COR-L47 (cell line): ENCODE results near the gene ENPP1.
"Not testable (repeated sequence)": the region's sequence is repeated elsewhere in the genome, so short reads cannot be mapped to it uniquely, and the experiment has no call there.

Experiments used
- DNase-seq: peaks from one replicate; lab custom pipeline; 2025; lab: John Stamatoyannopoulos, UW

Gene ENPP1

DNA sequence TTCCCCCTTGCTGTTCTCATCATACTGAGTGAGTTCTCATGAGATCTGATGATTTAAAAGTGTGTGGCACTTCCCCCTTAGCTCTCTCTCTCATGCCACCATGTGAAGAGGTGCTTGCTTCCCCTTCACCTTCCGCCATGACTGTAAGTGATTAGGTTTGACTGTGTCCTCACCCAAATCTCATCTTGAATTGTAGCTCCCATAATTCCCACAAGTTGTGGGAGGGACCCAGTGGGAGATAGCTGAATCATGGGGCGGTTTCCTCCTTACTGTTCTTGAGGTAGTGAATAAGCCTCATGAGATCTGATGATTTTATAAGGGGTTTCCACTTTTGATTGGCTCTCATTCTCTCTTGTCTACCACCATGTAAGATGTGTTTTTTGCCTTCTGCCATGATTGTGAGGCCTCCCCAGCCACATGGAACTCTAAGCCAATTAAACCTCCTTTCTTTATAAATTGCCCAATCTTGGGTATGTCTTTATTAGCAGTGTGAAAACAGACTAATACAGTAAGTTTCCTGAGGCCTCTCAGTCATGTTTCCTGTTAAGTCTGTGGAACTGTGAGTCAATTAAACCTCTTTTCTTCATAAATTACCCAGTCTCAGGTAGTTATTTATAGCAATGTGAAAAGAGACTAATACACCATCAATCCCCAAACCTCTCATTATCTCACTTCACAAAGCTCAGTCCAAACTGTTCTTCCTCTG is 108.4 kb downstream of the ENPP1 start:
- not testable (repeated sequence) for DNase-seq

DNA sequence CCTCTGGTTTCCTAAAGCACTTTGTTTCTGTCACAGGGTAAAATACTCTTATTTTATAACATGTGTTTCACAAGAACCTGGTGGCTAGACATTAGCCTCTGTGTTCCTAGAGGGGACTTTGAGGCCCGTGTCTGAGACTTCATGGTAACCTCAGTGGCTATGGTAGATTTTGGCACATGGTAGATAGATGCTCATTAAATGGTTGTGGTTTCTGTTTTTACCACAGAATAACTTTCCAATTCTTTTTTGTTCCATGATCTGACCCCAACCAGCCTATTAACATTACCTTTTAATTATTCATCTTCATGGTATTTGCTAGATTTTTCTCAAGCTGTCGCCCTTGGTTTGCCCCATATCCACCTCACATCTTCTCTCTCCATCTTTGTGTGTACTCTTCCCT is 109.0 kb downstream of the ENPP1 start:
- DNase-seq = no peak

DNA sequence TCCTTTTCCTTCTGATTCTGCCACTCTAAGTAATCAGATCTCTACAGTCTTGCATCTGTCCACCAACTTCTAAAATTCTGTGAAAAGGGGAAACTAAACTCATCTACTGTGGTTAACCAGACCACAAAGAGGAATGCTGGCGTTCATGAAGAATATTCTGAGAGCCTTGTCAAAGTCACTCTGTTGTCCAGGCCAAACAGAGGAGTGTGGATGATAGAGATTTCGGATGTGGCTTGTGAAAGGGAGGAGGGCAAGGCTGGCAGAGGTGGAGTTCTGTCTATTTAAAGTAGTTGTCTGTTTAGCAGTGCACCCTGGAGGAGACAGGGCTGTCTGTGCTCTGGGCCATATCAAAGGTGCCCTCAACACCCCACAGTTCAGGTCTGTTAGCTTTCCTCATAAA is 109.5 kb downstream of the ENPP1 start:
- no peak for DNase-seq

DNA sequence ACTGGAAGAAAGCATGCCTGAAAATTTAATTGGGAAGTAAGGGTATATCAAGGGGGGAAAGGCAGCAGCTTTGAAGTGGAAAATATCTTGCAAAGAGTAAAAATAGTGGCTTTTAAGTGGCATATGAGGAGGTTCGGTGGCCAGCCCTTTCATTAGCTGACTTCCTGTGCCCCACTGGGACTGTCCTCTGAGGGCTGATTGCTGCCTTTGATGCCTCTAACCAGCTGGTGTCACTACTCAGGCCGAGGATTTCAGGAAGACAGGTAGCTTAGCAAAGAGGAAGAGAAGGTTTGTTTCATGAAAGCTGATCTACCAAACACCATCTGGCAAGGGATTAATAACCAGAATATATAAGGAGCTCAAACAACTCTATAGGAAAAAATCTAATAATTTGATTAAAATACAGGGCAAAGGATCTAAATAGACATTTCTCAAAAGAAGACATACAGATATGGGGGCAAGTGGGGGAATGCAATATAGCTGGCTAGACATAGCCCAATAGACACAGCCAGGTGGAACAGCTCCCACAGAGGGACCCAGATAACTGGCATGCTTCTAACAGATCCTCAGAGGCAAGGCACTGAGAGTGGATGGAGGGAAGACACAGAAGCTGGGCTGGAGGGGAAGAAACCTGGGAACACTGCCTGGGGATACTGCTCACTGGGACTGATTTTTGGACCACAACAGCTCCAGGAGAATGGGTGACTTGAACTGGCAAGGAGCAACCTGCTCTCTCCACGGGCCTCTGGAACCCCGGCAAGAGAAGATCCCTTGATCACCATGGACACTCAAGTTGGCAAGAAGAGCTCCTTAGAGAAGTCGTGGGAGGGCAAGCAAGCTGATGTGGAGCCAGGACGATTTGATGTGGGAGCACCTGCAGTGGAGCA is 110.2 kb downstream of the ENPP1 start:
- DNase-seq = no peak

DNA sequence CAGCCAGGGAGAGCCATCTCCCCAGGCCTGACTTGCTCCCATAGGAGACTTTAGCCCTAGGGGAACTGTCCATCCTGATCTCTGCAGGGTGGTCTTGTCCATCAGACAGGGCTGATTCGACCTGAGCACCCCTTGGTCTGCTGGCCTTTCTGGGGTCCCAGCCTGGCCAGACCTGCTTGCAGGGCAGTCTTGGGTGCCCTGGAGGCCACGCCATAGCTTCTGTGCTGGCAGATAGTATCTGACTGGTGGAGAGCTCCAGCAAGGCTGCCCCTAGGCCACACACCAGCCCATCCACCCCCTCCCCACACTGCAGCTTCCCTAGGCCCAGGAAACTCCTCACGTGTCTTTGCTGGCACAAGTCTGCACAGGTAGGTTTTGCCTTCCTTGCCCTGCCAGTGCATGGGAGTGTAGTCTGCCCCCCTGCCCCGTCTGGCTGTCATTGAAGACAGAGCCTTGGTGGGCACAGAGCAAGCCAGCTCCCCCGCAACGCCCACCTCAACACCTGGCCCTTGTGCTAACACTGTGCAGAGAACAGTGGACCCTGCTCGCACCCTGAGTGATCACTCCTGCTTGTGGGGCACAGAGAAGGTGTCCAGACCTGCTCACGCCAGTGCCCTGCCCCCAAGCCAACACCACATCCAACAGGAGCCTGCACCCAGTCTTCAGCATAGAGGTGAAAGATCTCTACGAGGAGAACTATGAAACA is 111.0 kb downstream of the ENPP1 start:
- DNase-seq = no peak

DNA sequence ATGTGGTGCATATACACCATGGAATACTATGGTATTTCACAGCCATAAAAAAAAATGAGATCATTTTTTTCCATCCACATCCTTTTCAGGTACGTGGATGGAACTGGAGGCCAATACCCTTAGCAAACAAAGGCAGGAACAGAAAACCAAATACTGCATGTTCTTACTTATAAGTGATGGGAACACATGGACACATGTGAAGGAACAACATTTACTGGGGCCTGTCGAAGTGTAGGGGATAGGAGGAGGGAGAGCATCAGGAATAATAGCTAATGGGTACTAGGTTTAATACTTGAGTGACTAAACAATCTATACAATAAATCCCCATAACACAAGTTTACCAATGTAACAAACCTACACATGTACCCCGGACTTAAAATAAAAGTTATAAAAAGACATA is 112.8 kb downstream of the ENPP1 start:
- no peak for DNase-seq

DNA sequence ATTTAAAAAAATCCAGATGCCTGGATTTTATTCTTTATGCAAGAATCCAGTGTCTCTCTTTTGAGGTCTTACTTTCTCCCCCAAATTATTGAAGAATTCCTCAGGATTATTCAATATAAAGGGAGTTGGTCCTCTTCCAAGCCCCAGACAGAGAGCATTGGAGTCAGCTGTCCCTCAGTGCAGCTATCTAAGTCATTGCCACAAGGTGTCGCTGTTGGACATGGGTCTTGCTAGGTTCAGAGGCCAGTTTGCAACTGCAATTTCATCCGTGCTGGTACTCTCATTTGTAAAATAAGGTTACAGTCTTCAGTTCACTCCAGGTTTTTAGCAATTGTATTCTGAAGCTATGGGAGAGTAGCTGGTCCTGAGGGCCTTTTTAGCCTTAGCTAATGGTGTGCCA is 115.5 kb downstream of the ENPP1 start:
- peak; percentile 20 for DNase-seq

DNA sequence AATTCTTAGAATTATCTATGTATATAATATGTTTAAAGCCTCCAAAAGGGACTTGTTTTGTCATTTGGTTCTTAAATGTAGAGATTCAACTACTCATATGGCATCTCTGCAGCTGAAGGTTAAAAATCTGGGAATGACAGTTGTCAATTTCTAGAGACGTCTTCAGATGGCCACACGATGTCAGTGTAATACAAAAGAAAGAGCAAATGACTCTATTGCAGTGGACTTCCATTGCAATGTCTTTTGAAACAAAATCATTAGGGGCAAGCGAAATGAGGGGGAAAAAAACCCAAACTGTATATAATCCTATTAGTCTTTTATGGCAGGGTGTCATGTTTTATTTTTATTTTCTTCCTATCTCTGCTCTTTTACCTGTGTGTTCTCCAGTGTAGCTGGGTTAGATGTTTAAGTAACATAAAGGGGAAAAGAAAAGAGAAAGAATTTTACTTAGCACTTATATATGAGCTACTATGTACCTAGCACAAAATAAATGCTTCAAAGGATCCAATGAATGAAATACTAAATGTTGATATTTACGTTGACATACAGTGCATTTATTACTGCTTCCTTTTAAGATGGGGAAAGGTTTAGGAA is 117.2 kb downstream of the ENPP1 start:
- peak; percentile 32 for DNase-seq

DNA sequence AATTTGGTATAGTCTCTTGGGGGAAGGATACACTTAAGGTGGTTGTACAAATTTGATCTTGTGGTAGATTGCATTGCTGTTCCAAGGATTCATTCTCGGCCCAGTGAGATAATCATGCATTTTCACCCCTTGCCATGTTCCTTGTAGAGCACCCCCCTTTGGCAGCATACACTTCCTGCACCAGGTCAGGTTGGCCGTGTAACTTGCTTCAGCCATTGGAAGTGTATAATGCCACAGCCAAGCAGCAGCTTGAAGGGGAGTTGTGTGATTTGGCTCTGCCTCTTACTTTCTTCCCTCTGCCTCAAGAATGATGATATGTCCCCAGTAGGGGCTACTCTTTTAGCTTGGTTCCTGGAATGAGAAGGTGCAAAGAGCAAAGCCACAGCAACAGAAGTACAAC is 121.4 kb downstream of the ENPP1 start:
- DNase-seq = no peak

DNA sequence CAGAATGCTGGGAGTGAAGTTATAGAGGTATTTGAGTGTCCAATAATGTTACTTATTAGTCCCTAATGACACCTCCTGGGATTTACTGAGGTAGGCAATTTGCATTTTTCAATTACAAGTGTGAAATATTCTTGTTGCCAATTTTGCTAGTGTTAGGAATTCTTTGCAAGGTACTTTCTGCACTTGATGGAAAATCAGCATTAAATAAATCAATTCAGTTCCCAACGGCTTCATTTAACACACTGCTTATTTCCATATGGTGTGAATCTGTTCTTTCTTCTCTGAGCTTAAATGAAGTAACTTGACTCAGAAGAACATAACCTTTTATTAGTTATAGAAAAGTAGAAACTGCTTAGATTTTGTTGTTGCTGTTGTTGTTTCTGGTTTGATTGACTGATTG is 122.2 kb downstream of the ENPP1 start:
- no peak for DNase-seq

DNA sequence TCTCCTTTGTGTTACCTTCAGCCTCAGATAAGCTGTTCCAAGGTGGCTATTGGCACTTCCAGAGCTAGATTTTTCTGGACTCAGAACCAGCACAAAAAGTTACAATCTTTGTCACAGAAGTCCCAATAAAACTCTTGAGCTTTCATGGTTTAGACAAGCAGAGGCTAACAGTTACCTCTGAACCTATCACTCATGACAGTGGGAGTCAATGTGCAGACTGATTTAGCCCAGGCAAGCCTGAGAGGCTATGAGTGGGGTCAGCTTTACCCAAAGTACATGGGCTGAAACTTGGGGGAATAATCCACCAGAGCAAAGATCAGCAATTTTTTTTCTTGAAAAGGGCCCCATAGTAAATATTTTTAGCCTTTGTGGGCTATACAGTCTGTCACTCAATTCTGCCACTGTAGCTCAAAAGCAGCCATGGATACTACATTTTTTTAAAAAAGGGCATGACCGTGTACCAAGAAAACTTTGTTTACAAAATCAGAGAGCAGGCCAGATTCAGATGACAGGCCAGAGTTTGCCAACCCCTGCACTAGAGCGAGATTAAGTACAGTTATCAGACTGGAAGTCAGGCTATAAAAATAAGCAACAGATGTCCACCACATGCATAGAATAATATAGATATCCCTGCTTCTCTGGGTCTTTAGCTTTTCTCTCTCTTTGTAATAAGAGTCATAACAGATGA is 123.4 kb downstream of the ENPP1 start:
- no peak for DNase-seq

DNA sequence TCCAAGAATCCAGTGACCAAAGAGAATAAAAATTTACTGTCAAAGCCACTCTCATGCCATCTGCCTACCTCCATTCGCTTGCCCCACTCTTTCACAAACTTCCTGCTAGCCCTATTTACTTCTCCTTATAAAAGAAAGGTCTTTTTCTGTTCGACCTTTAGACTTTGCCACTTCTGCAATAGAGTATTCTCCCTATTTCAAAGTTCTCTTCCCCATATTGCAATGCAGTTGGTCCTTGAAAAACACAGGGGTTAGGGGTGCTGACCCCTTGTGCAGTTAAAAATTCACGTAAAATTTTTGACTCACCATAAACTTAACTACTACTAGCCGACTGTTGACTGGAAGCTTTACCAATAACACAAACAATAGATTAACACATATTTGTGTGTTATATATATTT is 128.3 kb downstream of the ENPP1 start:
- DNase-seq = no peak

DNA sequence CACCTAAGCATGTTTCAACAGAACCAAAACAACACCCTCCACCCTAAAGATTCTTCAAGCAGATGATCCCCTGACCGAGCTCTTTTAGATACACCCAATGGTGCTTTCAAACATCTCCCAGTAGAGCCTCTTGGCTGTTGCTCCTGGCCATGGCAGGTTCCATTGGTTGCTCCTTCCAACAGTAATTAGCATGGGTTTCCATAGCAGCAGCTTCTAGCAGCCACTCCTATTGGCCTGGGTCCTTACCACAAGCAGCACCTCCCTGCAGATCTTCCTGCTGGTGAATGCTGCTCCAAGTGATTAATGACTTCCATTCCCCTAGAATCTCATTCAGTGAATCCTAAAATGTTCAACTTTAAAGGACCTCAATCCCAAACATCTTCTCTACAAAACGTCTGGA is 129.4 kb downstream of the ENPP1 start:
- DNase-seq = no peak

DNA sequence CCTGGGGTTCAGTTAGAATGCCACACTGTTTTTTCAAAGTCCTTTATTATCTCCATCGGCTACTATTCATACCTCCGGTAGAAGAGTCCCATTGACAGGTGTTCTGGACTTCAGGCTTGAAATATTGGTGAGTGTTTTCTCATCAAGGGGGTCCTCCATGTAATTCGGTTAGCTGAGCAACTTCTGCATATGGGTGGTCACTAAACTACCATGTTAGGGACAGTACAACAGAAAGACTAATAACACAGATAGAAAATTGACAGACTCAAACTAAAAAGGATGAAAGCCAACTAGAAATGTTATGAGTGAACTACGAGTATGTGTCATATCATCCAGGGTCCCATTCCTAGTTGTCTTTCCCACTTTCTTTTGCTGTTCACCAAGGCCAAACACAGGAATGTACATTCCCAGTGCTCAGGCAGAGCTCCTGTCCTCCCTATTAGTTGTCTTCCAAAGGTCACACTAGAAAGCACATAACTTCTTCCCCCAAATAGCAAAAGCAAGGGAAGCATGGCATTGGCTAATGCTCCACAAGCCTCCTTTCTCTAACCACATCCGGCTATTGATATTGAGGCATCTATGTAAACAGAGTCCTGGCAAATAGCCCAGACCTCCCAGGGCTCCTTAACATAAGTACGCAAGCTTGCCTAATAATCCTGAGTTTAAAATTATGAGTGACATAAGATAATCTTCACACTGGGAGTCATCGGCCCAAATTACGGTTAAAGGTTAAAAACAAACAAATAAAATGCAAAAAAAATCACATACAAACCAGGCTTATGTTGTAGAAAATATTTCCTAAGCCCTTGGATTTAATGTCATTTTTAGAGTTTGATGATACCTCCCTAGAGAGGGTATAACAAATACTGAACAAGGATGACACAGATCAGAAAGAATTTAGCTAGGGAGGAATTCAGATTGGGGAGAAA is 130.1 kb downstream of the ENPP1 start:
- peak; percentile 49 for DNase-seq
